Pancreas (tissue), 10 donors: ENCODE measurements around the gene LNX2. TPM values are rescaled to one million over a fixed set of nuclear protein-coding genes. Genes with fewer than 3 reads are reported as not detected.
"Not testable (repeated sequence)": the region's sequence is repeated elsewhere in the genome, so short reads cannot be mapped to it uniquely, and the experiment has no call there.

ENCODE experiments used
- ATAC-seq, 4 donors: fragments of 200-7000 bp; cut with Tn5 transposase; one replicate each; pipeline versions ENCODE4 v1.8.0 to v1.9.1; 2020; ENCODE audit warnings: mild to moderate bottlenecking in 4 of 4, moderate library complexity in 4 of 4
- DNase-seq, 6 donors: peaks; one replicate each; pipeline ENCODE4 v3.0.0-alpha.2; 2020
- FAIRE-seq: peaks from 2 replicates; lab custom pipeline; 2012; peaks lifted over from hg19 to GRCh38; lab: Jason Lieb, UNC
- H3K27ac ChIP-seq, 4 donors: fragments of 200-600 bp; sonication (generic); 1 replicate in 3 of 4; 2 replicates in 1 of 4; pipeline versions ENCODE4 v1.5.0 to v1.8.0; 2020
- H3K27me3 ChIP-seq, 4 donors: fragments of 200-600 bp; one replicate each; pipeline ENCODE4 v1.8.0; 2021
- H3K36me3 ChIP-seq, 3 donors: fragments of 200-600 bp; sonication (generic) in 1 of 3; one replicate each; pipeline versions ENCODE4 v1.5.0 to v1.8.0; 2020 to 2021
- H3K4me1 ChIP-seq, 3 donors: fragments of 200-600 bp; one replicate each; pipeline ENCODE4 v1.8.0; 2021
- H3K4me3 ChIP-seq, 4 donors: fragments of 200-600 bp; sonication (generic) in 2 of 4; one replicate each; pipeline versions ENCODE4 v1.5.0 to v1.8.0; 2020 to 2021
- H3K9me3 ChIP-seq, 4 donors: fragments of 200-600 bp; one replicate each; pipeline ENCODE4 v1.8.0; 2021
- CTCF ChIP-seq, 4 donors: fragments of 200-600 bp; sonication (generic) in 3 of 4; IDR thresholded peaks; one replicate each; pipeline versions ENCODE4 v1.5.0 to v1.8.0; 2021; ENCODE audit warnings: antibody characterized with exemption in 4 of 4
- WGBS, 2 donors: extraction: QIAGEN DNeasy Blood & Tissue Kit; methylation state at CpG; one replicate each; pipeline ENCODE4 v1.1.7; 2013; 5-methylcytosine and 5-hydroxymethylcytosine counted together
- intact Hi-C, 3 donors: fragments of 100-400 bp; cut with DNase I; formaldehyde crosslinking; loops; one replicate each; pipeline versions ENCODE4 v1.11.1 to v1.14.2; 2022
- polyA plus RNA-seq, 2 donors: library from polyadenylated mRNA; stranded (reverse); fragments of 200-250 nt; gene quantifications; one replicate each; pipeline ENCODE4 v1.2.3, GENCODE V29; 2013
- total RNA-seq, 6 donors: library from RNA; stranded (reverse); fragmentation: NEBNext Ultra II Directional in 4 of 6; extraction: Animal tissue kit (Norgen Biotek cat#: 25700) in 4 of 6; gene quantifications; one replicate each; pipeline versions ENCODE4 v1.2.1 to v1.2.4, GENCODE V29; 2021 to 2023
- donor health status: healthy with polysubstance abuse.
- donor health status: DM: no; HTN: no; CAD: no; lungs with moderate emphysema.
- donor health status: DM: no; HTN: no; CAD: no.
- donor health status: control.
- donor health status: control.
- donor health status: Bipolar disorder and iron deficiency.
- donor health status: DM: yes; HTN: yes; CAD: no.
- donor health status: DM: no; HTN: no; CAD: no.
- donor health status: DM: no; HTN: no; CAD: no.
- donor health status: DM: yes; HTN: yes; CAD: no.

Gene LNX2
- total and polyA plus RNA-seq, 8 donors, result 4.9 to 18.9 (median 14.1) TPM

DNA sequence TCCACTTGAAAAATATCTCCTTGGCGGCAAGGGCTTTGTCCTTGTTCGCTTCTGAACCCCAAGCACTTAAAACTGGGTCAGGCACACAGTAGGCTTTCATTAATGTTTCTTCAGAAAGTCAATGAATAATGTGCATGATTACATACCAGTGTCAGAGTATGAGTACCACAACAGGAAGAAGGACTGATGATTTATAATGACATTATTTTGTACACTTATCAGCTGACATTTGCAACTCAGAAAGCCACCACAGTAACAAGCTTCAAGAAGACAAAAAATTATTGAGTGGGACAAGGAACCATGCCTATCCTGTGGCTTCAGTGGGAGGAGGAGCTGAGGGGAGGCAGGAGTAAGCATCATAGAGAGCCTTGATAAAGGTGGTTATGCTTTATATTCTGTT is 11.3 kb upstream of the LNX2 start:
- Histone ChIP-seq H3K27me3 (no peaks in the 10 kb centered on the region), H3K36me3 (no peaks in the 10 kb centered on the region), H3K9me3 (no peaks in the 10 kb centered on the region), H3K4me3 (no peak overlapping the region), H3K27ac (no peak overlapping the region), H3K4me1 (peaks cover 12 to 22% (median 16%) of the 10 kb centered on the region in 3 donors)
- 96% methylated on average over 2 of the region's 2 CpGs for WGBS, 2 donors
- ATAC-seq, result no peak
- FAIRE-seq, result no peak
- intact Hi-C loops, result no loop called here
- DNase-seq, result no peak
- no peak for TF ChIP-seq CTCF (IDR thresholded peaks at IDR 0.05)

GRCh38 chr13:27631156-27631555 is 10.8 kb upstream of the LNX2 start:
- WGBS, 2 donors, result 90 to 94% methylated on average over 4 of the region's 4 CpGs
- TF ChIP-seq CTCF (IDR thresholded peaks at IDR 0.05), result no peak
- H3K27ac ChIP-seq, result no peak overlapping the region
- no peaks in the 10 kb centered on the region for H3K9me3 ChIP-seq
- DNase-seq (no peak), ATAC-seq (no peak), FAIRE-seq (no peak)
- H3K4me1 ChIP-seq, result peaks cover 12 to 20% (median 20%) of the 10 kb centered on the region in 3 donors
- intact Hi-C loops, result no loop called here
- no peaks in the 10 kb centered on the region for H3K27me3 ChIP-seq
- no peaks in the 10 kb centered on the region for H3K36me3 ChIP-seq
- no peak overlapping the region for H3K4me3 ChIP-seq

- not testable (repeated sequence) for H3K4me3 ChIP-seq, ATAC-seq
Observed at GRCh38 chr13:27628766-27629165, 8.4 kb upstream of the LNX2 start.

DNA sequence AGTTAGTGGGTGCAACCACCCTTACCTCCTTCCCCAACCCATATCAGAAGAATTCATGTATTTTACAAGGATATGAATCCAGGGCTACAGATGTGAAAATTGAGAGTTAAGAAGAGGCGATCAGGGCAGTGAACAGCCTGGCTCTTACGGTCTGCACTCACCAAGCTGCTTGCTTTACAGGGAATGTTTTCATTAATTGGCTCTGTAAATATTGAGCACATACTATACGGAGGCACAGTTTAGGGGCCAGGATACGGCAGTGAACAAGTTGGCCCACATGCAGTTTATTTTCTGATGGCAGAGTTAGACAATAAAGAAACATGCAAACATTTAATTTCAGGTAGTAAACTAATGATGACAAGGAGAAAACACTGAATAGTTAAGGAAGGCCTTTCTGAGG is 7.8 kb upstream of the LNX2 start:
- H3K36me3 ChIP-seq, result no peaks in the 10 kb centered on the region
- DNase-seq (no peak), ATAC-seq (no peak), FAIRE-seq (no peak)
- no peak for TF ChIP-seq CTCF (IDR thresholded peaks at IDR 0.05)
- no peaks in the 10 kb centered on the region for H3K9me3 ChIP-seq
- no peak overlapping the region for H3K4me3 ChIP-seq
- intact Hi-C loops, result loop anchor here in 1 of 3 donors (10.0 kb wide), 1 partner anchor 73 kb away; no protein-coding TSS in a partner anchor
- no peak overlapping the region for H3K27ac ChIP-seq
- H3K27me3 ChIP-seq, result no peaks in the 10 kb centered on the region
- 32 to 54% methylated on average over 4 of the region's 4 CpGs for WGBS, 2 donors
- peaks cover 27 to 36% (median 35%) of the 10 kb centered on the region in 3 donors for H3K4me1 ChIP-seq

More at GRCh38 chr13:27628766-27629165, 8.4 kb upstream of the LNX2 start:
- H3K9me3 ChIP-seq, FAIRE-seq, DNase-seq, H3K36me3 ChIP-seq, H3K27ac ChIP-seq, H3K27me3 ChIP-seq: not testable (repeated sequence)
- H3K4me1 ChIP-seq, result peaks cover 24 to 33% (median 32%) of the 10 kb centered on the region in 3 donors
- intact Hi-C loops, result loop anchor here in 1 of 3 donors (10.0 kb wide), 1 partner anchor 74 kb away; no protein-coding TSS in a partner anchor
- 96 to 97% methylated on average over 4 of the region's 4 CpGs for WGBS, 2 donors

DNA sequence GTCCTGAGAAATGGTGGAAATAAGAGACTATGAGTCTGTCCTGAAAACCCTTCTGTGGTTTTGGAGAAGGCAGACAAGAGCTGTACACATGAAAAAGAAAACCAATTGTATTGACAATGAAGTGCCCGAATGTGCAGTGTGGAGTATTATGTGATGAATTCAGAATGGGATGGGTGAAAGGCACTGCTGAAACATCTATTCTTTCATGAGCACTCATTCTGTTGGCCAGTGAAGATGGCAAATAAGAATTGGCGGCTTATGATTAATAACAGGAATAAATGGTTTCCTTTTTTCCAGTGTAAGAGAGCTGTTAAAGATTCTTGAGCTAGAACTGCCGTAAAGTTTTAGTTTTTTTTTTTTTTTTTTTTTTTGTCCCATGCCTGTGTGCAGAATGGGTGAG is 7.1 kb upstream of the LNX2 start:
- no peak overlapping the region for H3K4me3 ChIP-seq
- DNase-seq (no peak), ATAC-seq (no peak), FAIRE-seq (no peak)
- H3K4me1 ChIP-seq, result peaks cover 34 to 43% (median 41%) of the 10 kb centered on the region in 3 donors
- no peak overlapping the region for H3K27ac ChIP-seq
- H3K36me3 ChIP-seq, result no peaks in the 10 kb centered on the region
- WGBS, 2 donors, result 87 to 89% methylated on average over 3 of the region's 3 CpGs
- H3K27me3 ChIP-seq, result no peaks in the 10 kb centered on the region
- no peaks in the 10 kb centered on the region for H3K9me3 ChIP-seq
- intact Hi-C loops, result loop anchor here in 1 of 3 donors (10.0 kb wide), 1 partner anchor 73 kb away; no protein-coding TSS in a partner anchor
- no peak for TF ChIP-seq CTCF (IDR thresholded peaks at IDR 0.05)
